ENCODE results near the gene CEP162. TPM values are rescaled to one million over a fixed set of nuclear protein-coding genes. Genes with fewer than 3 reads are reported as not detected.
"Not testable (repeated sequence)": the region's sequence is repeated elsewhere in the genome, so short reads cannot be mapped to it uniquely, and the experiment has no call there.

Gene CEP162
- total and polyA plus RNA-seq, 2 of the 8 experiments (the other 6 are each of a cell fraction or from before 2014, with no cell fraction given), result 1.3 to 10.6 TPM

DNA sequence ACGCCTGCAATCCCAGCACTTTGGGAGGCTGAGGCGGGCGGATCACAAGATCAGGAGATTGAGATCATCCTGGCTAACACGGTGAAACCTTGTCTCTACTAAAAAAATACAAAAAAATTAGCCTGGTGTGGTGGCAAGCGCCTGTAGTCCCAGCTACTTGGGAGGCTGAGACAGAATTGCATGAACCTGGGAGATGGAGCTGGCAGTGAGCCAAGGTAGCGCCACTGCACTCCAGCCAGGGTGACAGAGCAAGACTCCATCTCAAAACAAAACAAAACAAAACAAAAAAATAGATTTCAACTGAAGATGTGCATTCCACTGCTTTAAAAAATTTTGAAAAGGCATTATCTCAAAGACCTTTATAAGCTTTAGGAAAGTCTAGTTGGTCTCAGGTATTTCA lies 27.5 kb downstream of the CEP162 start:
- H3K4me1 ChIP-seq (replicated peaks in 1 of 4; ENCODE audit: control insufficient read depth in 3 of 4, insufficient read depth in 4 of 4, low read length in 3 of 4); H3K23me2 ChIP-seq (ENCODE audit: low read depth, low read length); H4K5ac ChIP-seq (ENCODE audit: insufficient read length, low read depth, low read length); H3K23ac ChIP-seq (ENCODE audit: insufficient read length); H3K27ac ChIP-seq (ENCODE audit: low read depth, low read length); POLR2A ChIA-PET (ENCODE audit: partially characterized antibody); H4K91ac ChIP-seq (replicated peaks; ENCODE audit: insufficient read length, low read length); H2BK15ac ChIP-seq (ENCODE audit: low read length); H3K4me3 ChIP-seq (ENCODE audit: extremely low read depth in 1 of 4, insufficient read depth in 2 of 4, low read depth in 3 of 4, low read length in 4 of 4); H4K20me1 ChIP-seq (replicated peaks in 1 of 2; ENCODE audit: control insufficient read depth in 1 of 2, insufficient read depth in 2 of 2, low read length in 2 of 2); H2BK12ac ChIP-seq (ENCODE audit: low read depth, low read length); H3K56ac ChIP-seq (replicated peaks; ENCODE audit: insufficient read length, low read depth, low read length); H3K9me3 ChIP-seq (ENCODE audit: insufficient read depth in 2 of 2, low read depth in 1 of 2, low read length in 1 of 2); H2AFZ ChIP-seq (ENCODE audit: low read length); H3K18ac ChIP-seq (ENCODE audit: extremely low read depth, low read length); DNase-seq (ENCODE audit: low read depth in 1 of 2, low spot score in 2 of 2); H3K27me3 ChIP-seq (replicated peaks in 1 of 4; ENCODE audit: control insufficient read depth in 3 of 4, extremely low read depth in 1 of 4, insufficient read depth in 3 of 4, low read length in 3 of 4); FAIRE-seq; H3K14ac ChIP-seq (ENCODE audit: insufficient read length); H3K9ac ChIP-seq (replicated peaks in 1 of 4; ENCODE audit: extremely low read depth in 1 of 4, low read depth in 3 of 4, low read length in 3 of 4); H2BK20ac ChIP-seq (ENCODE audit: low read length); H3K4ac ChIP-seq (replicated peaks; ENCODE audit: insufficient read length, low read depth, low read length); H3K4me2 ChIP-seq (ENCODE audit: insufficient read depth in 1 of 2, low read depth in 2 of 2, low read length in 2 of 2); H3K79me2 ChIP-seq (ENCODE audit: control insufficient read depth in 1 of 2, insufficient read depth in 2 of 2, low read length in 2 of 2); H2BK5ac ChIP-seq (ENCODE audit: low read depth, low read length); H2AK5ac ChIP-seq (ENCODE audit: low read depth, low read length); H3K79me1 ChIP-seq (ENCODE audit: low read depth, low read length); H2BK120ac ChIP-seq (replicated peaks; ENCODE audit: low read depth, low read length); H4K8ac ChIP-seq (ENCODE audit: extremely low read depth, insufficient read depth, low read length): not testable (repeated sequence)
- 89% methylated on average over 6 of the region's 6 CpGs; no CpG with 5 or more reads in 1 of the 2 experiments for WGBS, 2 experiments (ENCODE audit: extremely low coverage in 1 of 2, insufficient coverage in 1 of 2, insufficient read length in 1 of 2, insufficient replicate concordance in 2 of 2, low coverage in 1 of 2, low lambda C conversion rate in 2 of 2, missing lambda C conversion rate in 1 of 2)
- H3K36me3 ChIP-seq (ENCODE audit: control insufficient read depth in 2 of 4, insufficient read depth in 4 of 4, low read length in 3 of 4), result peaks cover 0 to 22% (median 4%) of the 10 kb centered on the region in 4 experiments; a peak in 2 of 8 replicates
- CTCF ChIA-PET (ENCODE audit: partially characterized antibody), result interaction anchor here (0.6 to 1.2 kb wide), 2 partner anchors 28 to 339 kb away, joined by 3 read pairs; partner anchors contain the start of gene CEP162

Data from H1 (cell line).